Measurements from ENCODE around the gene HOOK2. TPM values are rescaled to one million over a fixed set of nuclear protein-coding genes. Genes with fewer than 3 reads are reported as not detected.

HOOK2 gene
- total RNA-seq, 1 experiment from 2014 or later: 74.2 TPM

DNA sequence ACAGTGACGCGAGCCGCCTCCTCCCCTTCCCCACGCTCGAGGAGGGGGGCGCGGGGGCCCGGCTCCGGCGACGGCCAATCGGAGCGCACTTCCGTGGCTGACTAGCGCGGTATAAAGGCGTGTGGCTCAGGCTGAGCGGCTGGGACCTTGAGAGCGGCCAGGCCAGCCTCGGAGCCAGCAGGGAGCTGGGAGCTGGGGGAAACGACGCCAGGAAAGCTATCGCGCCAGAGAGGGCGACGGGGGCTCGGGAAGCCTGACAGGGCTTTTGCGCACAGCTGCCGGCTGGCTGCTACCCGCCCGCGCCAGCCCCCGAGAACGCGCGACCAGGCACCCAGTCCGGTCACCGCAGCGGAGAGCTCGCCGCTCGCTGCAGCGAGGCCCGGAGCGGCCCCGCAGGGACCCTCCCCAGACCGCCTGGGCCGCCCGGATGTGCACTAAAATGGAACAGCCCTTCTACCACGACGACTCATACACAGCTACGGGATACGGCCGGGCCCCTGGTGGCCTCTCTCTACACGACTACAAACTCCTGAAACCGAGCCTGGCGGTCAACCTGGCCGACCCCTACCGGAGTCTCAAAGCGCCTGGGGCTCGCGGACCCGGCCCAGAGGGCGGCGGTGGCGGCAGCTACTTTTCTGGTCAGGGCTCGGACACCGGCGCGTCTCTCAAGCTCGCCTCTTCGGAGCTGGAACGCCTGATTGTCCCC lies 16.1 kb upstream of the HOOK2 start, which contains the start of gene JUNB:
JUNB (plus strand) TSS at position 142 of the 706 bp plus-strand sequence; CDS start at position 428, 286 bp downstream.
- TF ChIP-seq, protein P1, sequence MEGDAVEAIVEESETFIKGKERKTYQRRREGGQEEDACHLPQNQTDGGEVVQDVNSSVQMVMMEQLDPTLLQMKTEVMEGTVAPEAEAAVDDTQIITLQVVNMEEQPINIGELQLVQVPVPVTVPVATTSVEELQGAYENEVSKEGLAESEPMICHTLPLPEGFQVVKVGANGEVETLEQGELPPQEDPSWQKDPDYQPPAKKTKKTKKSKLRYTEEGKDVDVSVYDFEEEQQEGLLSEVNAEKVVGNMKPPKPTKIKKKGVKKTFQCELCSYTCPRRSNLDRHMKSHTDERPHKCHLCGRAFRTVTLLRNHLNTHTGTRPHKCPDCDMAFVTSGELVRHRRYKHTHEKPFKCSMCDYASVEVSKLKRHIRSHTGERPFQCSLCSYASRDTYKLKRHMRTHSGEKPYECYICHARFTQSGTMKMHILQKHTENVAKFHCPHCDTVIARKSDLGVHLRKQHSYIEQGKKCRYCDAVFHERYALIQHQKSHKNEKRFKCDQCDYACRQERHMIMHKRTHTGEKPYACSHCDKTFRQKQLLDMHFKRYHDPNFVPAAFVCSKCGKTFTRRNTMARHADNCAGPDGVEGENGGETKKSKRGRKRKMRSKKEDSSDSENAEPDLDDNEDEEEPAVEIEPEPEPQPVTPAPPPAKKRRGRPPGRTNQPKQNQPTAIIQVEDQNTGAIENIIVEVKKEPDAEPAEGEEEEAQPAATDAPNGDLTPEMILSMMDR (IDR thresholded peaks at IDR 0.05; ENCODE audit: insufficient read depth in 1 of 2, low read depth in 1 of 2, low read length in 1 of 2, severe bottlenecking in 1 of 2, unreplicated experiment in 1 of 2): no peak
- H3K4me1 Mint-ChIP-seq (ENCODE audit: low read depth, unreplicated experiment): peaks cover 25% of the 10 kb centered on the region
- H3K4me3 ChIP-seq (ENCODE audit: low read depth, low read length): peak within 1 kb of the TSS; percentile 93
- peaks cover 33% of the 10 kb centered on the region for H3K4me1 ChIP-seq
- H3K36me3 ChIP-seq (ENCODE audit: control insufficient read depth, insufficient read depth, low read length): no peaks in the 10 kb centered on the region
- ChIA-PET CTCF (interaction anchor here (0.6 to 3.7 kb wide), 7 partner anchors 9 to 70 kb away, joined by 3 to 38 read pairs (median 5); partner anchors contain the start of genes RNASEH2A and TNPO2), POLR2A (interaction anchor here (0.5 to 3.0 kb wide), 10 partner anchors 9 to 128 kb away, joined by 3 to 36 read pairs (median 7); partner anchors contain the start of genes RNASEH2A and SYCE2)
- intact Hi-C loops (cut with micrococcal nuclease; ENCODE audit: unreplicated experiment): loop anchor here (1.0 to 5.0 kb wide), 2 partner anchors 14 to 361 kb away; partner anchors contain the start of genes IER2 and STX10
- peaks cover 45% of the 10 kb centered on the region for H3K36me3 Mint-ChIP-seq (ENCODE audit: insufficient read depth, unreplicated experiment)
- peak within 1 kb of the TSS; percentile 92 for H3K4me3 Mint-ChIP-seq (ENCODE audit: unreplicated experiment)
- BruUV-seq (replicated peaks): no TSS peak
- H3K27ac Mint-ChIP-seq (ENCODE audit: unreplicated experiment): peak within 1 kb of the TSS; percentile 83
- H3K9me3 Mint-ChIP-seq (ENCODE audit: unreplicated experiment): no peaks in the 10 kb centered on the region
- H3K27me3 ChIP-seq (replicated peaks; ENCODE audit: control insufficient read depth, insufficient read depth, low read length): no peaks in the 10 kb centered on the region
- H3K9me3 ChIP-seq: no peaks in the 10 kb centered on the region
- no peaks in the 10 kb centered on the region for H3K27me3 Mint-ChIP-seq (ENCODE audit: insufficient read depth, unreplicated experiment)
- DNase-seq: peak; percentile 94 to 96

DNA sequence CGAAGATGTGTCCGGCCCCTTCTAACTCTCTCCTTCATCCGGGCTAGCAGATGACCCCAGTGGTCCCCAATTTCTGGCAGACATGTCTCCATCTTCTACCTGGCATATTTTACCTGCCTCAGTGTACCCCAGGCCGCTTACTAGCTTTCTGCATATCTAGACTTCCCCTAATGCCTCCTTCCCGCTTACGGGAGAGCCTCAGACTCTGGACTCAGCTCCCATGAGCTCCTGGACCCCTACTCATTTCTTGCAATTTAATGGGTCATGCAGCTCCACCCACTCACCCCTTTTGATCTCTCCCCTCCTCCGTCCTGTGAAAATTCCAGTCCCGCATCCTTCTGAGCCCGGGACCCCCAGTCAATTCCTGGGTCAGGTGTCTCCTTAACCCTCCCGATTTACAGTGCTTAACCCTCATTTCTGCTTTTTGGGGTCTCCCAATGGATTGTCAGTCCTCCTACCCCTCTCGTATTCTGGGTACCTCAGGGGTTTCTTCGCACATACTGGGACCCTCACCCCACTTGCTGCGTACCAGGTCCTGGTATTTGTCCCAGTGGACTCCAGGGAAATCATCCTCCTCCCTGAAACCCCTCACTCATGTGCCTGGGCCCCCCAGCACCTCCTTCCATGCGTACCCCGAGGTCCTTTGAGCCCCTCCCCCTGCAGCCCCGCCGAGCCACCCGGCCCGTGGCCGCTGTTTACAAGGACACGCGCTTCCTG lies 15.4 kb upstream of the HOOK2 start:
- ChIA-PET POLR2A (interaction anchor here (0.5 to 3.0 kb wide), 6 partner anchors 8 to 109 kb away, joined by 3 to 36 read pairs (median 9); partner anchors contain the start of gene RNASEH2A), CTCF (interaction anchor here (0.6 to 3.7 kb wide), 5 partner anchors 10 to 69 kb away, joined by 3 to 38 read pairs (median 5); partner anchors contain the start of gene TNPO2)
- peak overlapping the region; percentile 40 for H3K4me3 ChIP-seq (ENCODE audit: low read depth, low read length)
- H3K27me3 Mint-ChIP-seq (ENCODE audit: insufficient read depth, unreplicated experiment): no peaks in the 10 kb centered on the region
- no peaks in the 10 kb centered on the region for H3K9me3 ChIP-seq
- peaks cover 21% of the 10 kb centered on the region for H3K4me1 Mint-ChIP-seq (ENCODE audit: low read depth, unreplicated experiment)
- peak overlapping the region; percentile 83 for H3K27ac Mint-ChIP-seq (ENCODE audit: unreplicated experiment)
- H3K36me3 Mint-ChIP-seq (ENCODE audit: insufficient read depth, unreplicated experiment): peaks cover 42% of the 10 kb centered on the region
- H3K4me1 ChIP-seq: peaks cover 26% of the 10 kb centered on the region
- H3K9me3 Mint-ChIP-seq (ENCODE audit: unreplicated experiment): no peaks in the 10 kb centered on the region
- H3K4me3 Mint-ChIP-seq (ENCODE audit: unreplicated experiment): peak overlapping the region; percentile 92
- no peak for DNase-seq
- no peaks in the 10 kb centered on the region for H3K36me3 ChIP-seq (ENCODE audit: control insufficient read depth, insufficient read depth, low read length)
- H3K27me3 ChIP-seq (replicated peaks; ENCODE audit: control insufficient read depth, insufficient read depth, low read length): no peaks in the 10 kb centered on the region
- intact Hi-C loops (cut with micrococcal nuclease; ENCODE audit: unreplicated experiment): loop anchor here (1.0 to 5.0 kb wide), 2 partner anchors 8 to 362 kb away; partner anchors contain the start of genes IER2 and STX10
- TF ChIP-seq, protein P1 (IDR thresholded peaks at IDR 0.05; ENCODE audit: insufficient read depth in 1 of 2, low read depth in 1 of 2, low read length in 1 of 2, severe bottlenecking in 1 of 2, unreplicated experiment in 1 of 2): no peak
- BruUV-seq (replicated peaks): no TSS peak

Measured in Caco-2 (cell line).